Esophagus (tissue), 2 donors: ENCODE data around the gene PHF23. TPM values are rescaled to one million over a fixed set of nuclear protein-coding genes. Genes with fewer than 3 reads are reported as not detected.

Experiments
- H3K27ac ChIP-seq, 2 donors: one replicate each; pipeline ENCODE4 v1.5.1; 2013; ENCODE audit warnings: low read depth in 2 of 2, mild to moderate bottlenecking in 2 of 2, inconsistent platforms in 1 of 2, low read length in 1 of 2, moderate library complexity in 1 of 2
- H3K27me3 ChIP-seq, 2 donors: one replicate each; pipeline ENCODE4 v1.6.1; 2013; ENCODE audit warnings: low read length in 2 of 2, control low read depth in 1 of 2, mild to moderate bottlenecking in 1 of 2; ENCODE audit not compliant: insufficient read depth in 2 of 2, control insufficient read depth in 1 of 2
- H3K36me3 ChIP-seq, 2 donors: one replicate each; pipeline ENCODE4 v1.6.1; 2013; ENCODE audit warnings: low read length in 1 of 2; ENCODE audit not compliant: control insufficient read depth in 2 of 2, insufficient read depth in 2 of 2
- H3K4me1 ChIP-seq, 2 donors: one replicate each; pipeline ENCODE4 v1.6.1; 2013; ENCODE audit warnings: low read length in 1 of 2; ENCODE audit not compliant: control insufficient read depth in 2 of 2, insufficient read depth in 2 of 2
- H3K4me3 ChIP-seq, 2 donors: one replicate each; pipeline ENCODE4 v1.5.1; 2013; ENCODE audit warnings: low read length in 2 of 2, mild to moderate bottlenecking in 2 of 2, low read depth in 1 of 2, moderate library complexity in 1 of 2
- H3K9me3 ChIP-seq, 2 donors: one replicate each; pipeline ENCODE4 v1.6.1; 2013; ENCODE audit warnings: mild to moderate bottlenecking in 2 of 2, low read depth in 1 of 2, low read length in 1 of 2, moderate library complexity in 1 of 2; ENCODE audit not compliant: control insufficient read depth in 2 of 2, insufficient read depth in 1 of 2
- WGBS, 2 donors: extraction: QIAGEN DNeasy Blood & Tissue Kit; methylation state at CpG; one replicate each; pipeline ENCODE4 v1.1.7; 2013; 5-methylcytosine and 5-hydroxymethylcytosine counted together
- polyA plus RNA-seq, 2 donors: library from polyadenylated mRNA; stranded (reverse); fragments of 200-250 nt; gene quantifications; one replicate each; pipeline ENCODE4 v1.2.3, GENCODE V29; 2013
- donor health status: healthy with polysubstance abuse.
- donor health status: Bipolar disorder and iron deficiency.

PHF23 gene
- polyA plus RNA-seq, 2 donors = 22.4 to 29.6 TPM

DNA sequence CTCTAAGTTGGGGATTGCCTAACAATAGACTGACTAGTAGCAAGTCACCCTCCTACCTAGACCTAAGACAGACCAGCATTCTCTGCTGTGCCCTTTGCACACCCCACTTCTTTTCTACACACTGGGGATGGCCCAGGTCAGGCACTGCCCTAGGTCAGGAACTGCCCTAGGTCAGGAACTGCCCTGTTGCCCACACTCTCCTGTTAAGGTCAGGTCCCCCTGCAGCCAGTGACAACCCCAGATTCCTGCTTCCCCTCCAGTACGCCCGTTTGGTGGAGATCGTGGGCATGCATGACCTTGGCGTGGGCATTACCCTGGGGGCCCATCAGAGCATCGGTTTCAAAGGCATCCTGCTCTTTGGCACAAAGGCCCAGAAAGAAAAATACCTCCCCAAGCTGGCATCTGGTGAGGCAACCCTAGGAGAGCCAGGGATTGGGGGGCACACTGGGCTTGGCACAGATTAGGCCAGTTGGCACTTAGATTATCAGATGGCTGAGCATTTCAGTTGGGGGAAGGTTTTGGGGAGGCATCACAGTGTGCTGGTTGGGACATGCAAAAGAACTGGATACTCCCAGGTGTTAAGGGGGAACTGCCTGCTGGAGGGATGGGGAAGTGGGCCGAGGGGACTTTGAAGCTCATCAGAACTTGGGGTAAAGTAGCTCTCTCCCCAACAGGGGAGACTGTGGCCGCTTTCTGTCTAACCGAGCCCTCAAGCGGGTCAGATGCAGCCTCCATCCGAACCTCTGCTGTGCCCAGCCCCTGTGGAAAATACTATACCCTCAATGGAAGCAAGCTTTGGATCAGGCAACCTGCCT lies 17.8 kb downstream of the PHF23 start:
- no peaks in the 10 kb centered on the region for H3K27me3 ChIP-seq
- WGBS, 2 donors = 58 to 67% methylated on average over 10 of the region's 10 CpGs
- peaks cover 7 to 13% of the 10 kb centered on the region in 2 donors for H3K4me1 ChIP-seq
- peak overlapping the region; percentile 98 to 100 for H3K27ac ChIP-seq
- peak overlapping the region in 1 of 2 donors; percentile 80 for H3K4me3 ChIP-seq
- H3K36me3 ChIP-seq = peaks cover 23 to 44% of the 10 kb centered on the region in 2 donors
- H3K9me3 ChIP-seq = no peaks in the 10 kb centered on the region

DNA sequence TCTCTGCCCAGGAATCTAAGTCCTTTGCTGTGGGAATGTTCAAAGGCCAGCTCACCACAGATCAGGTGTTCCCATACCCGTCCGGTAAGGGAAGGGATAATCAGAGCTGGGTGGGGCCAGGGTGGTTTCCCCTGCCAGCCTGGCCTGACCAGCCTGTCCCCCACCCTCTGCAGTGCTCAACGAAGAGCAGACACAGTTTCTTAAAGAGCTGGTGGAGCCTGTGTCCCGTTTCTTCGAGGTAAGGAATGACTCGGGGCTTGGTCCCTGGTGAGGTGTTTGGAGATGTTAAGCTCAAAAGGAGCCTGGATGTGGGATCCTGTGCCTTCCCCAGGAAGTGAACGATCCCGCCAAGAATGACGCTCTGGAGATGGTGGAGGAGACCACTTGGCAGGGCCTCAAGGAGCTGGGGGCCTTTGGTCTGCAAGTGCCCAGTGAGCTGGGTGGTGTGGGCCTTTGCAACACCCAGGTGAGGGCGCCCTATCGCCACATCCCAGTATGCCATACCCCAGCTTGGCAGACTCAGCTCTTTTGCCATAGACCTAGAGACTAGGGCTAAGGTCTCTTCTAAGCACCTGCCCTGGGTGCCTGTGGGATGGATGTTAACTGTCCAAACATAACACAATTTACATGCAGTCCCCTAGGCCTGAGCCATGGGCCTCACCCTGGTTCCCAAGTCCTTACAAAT lies 18.5 kb downstream of the PHF23 start:
- 14 to 20% methylated on average over 11 of the region's 11 CpGs for WGBS, 2 donors
- Histone ChIP-seq H3K4me3 (peak overlapping the region; percentile 80 to 91), H3K27ac (peak overlapping the region; percentile 98 to 100), H3K27me3 (no peaks in the 10 kb centered on the region), H3K4me1 (peaks cover 7 to 13% of the 10 kb centered on the region in 2 donors), H3K9me3 (no peaks in the 10 kb centered on the region), H3K36me3 (peaks cover 20 to 38% of the 10 kb centered on the region in 2 donors)

DNA sequence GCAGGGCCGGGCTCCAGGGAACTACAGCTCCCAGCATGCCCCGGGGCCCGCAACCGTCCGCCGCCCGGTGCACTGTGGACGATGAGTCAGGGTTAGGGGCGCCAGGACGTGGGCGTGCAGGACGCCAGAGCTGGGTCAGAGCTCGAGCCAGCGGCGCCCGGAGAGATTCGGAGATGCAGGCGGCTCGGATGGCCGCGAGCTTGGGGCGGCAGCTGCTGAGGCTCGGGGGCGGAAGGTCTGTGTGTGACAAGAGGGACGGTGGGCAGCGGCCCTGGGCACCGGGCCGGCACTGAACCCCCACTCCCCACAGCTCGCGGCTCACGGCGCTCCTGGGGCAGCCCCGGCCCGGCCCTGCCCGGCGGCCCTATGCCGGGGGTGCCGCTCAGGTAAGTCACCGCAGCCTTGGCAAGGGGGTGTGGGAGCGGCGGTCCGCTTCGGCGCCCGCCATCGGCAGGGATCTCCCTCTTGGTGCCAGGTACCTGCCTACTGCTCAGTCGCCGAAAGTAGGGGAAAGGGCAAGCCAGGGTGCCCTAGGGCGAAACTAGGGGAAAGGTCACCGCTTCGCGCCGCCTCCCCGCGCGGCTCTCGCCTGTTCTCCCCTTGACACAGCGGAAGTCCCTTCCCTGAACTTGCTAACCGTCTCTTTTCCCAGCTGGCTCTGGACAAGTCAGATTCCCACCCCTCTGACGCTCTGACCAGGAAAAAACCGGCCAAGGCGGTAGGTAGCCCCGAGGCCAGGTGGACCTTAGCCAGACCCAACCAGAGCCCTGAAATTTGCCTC lies 19.3 kb downstream of the PHF23 start, which contains the start of the genes ACADVL and DLG4:
Gene ACADVL, plus strand, starts transcription at position 127 of the 781 bp plus-strand sequence. Its CDS starts 47 bp downstream, at position 174.
Gene DLG4, minus strand, starts transcription at position 25 of the 781 bp plus-strand sequence.
- Histone ChIP-seq H3K27ac (peak within 1 kb of the TSS; percentile 98 to 100), H3K9me3 (no peaks in the 10 kb centered on the region), H3K4me1 (peaks cover 7 to 15% of the 10 kb centered on the region in 2 donors), H3K4me3 (peak within 1 kb of the TSS; percentile 80 to 91), H3K27me3 (no peaks in the 10 kb centered on the region), H3K36me3 (peaks cover 17 to 35% of the 10 kb centered on the region in 2 donors)
- WGBS, 2 donors = 0% methylated on average over 62 to 63 of the region's 63 CpGs

DNA sequence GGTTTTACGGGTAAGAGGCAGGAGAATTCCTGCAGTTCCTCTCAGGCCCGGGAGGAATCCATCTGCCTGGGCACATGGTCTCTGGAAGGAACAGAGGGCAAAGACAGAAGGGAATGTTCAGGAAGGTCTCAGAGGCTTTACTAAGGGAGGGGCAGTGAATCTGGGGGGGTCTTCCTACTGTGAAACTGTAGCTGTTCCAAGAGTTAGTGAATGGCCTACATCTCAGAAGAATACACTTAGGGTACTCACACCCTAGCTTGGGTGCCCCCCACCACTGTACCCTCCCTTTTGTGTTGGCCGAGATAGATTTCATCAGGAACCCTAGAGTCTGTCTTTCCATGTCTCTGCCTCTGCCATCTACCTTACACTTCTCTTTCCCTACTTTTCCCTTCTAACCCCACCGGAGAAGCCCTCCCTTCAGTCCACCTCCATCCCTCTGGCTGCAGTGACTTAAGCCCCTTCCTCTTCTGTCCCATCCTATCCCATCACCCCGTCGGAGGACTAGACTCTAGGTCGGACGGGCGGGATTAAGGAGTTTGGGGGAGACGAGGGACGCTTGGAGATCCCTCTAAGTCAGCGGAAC lies 19.9 kb downstream of the PHF23 start:
- H3K4me1 ChIP-seq = peaks cover 7 to 15% of the 10 kb centered on the region in 2 donors
- H3K36me3 ChIP-seq = peaks cover 17 to 29% of the 10 kb centered on the region in 2 donors
- peak overlapping the region; percentile 98 to 100 for H3K27ac ChIP-seq
- no peaks in the 10 kb centered on the region for H3K9me3 ChIP-seq
- peak overlapping the region; percentile 80 to 91 for H3K4me3 ChIP-seq
- WGBS, 2 donors = 14 to 16% methylated on average over 12 of the region's 12 CpGs
- H3K27me3 ChIP-seq = no peaks in the 10 kb centered on the region

DNA sequence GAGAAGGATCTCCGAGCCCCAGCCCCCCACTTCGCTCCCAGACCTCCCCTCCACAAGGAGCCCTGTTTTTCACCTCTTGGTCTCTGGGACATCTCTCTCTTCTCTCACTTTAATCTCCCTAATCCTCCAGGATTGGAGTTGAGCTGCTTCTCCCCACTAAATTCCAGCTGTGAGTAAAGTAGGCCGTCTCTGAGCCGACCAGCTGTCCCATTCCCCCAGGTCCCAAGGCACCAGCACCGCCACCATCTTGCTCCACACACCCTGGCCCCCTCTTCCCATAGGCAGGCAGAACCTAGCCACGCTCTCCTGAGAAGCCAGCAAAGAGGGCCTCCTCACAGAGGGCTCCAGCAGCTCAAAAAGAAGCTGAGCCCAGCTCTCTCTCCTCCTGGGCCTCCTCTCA lies 20.5 kb downstream of the PHF23 start:
- peaks cover 11 to 25% of the 10 kb centered on the region in 2 donors for H3K36me3 ChIP-seq
- no peaks in the 10 kb centered on the region for H3K9me3 ChIP-seq
- H3K27ac ChIP-seq = peak overlapping the region in 1 of 2 donors; percentile 100
- H3K4me1 ChIP-seq = peaks cover 7 to 15% of the 10 kb centered on the region in 2 donors
- H3K27me3 ChIP-seq = no peaks in the 10 kb centered on the region
- no peak overlapping the region for H3K4me3 ChIP-seq
- 65 to 81% methylated on average over 6 of the region's 6 CpGs for WGBS, 2 donors

DNA sequence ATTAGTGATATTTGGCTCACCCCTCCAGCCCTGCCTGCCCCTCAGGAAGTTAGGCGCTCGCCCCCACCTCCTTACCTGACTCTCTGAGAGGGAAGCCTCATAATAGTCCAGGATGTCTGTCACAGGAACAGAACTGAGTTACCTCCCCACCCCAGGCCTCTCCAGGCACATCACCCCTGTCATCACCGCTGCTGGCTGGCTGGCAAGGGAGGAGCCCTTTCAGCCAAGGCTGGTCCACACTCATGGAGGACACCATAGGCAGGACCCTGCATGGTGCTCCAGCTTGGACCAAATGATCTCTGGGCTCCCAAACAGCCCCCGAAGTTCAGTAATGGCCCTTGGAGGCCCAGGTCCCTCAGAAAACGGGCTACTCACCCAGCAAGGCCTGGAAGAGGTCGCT lies 21.1 kb downstream of the PHF23 start:
- Histone ChIP-seq H3K27ac (peak overlapping the region; percentile 35 to 50), H3K4me1 (peaks cover 7 to 15% of the 10 kb centered on the region in 2 donors), H3K9me3 (no peaks in the 10 kb centered on the region), H3K4me3 (no peak overlapping the region), H3K27me3 (no peaks in the 10 kb centered on the region), H3K36me3 (peaks cover 5 to 19% of the 10 kb centered on the region in 2 donors)
- 52 to 65% methylated on average over 6 of the region's 6 CpGs for WGBS, 2 donors

DNA sequence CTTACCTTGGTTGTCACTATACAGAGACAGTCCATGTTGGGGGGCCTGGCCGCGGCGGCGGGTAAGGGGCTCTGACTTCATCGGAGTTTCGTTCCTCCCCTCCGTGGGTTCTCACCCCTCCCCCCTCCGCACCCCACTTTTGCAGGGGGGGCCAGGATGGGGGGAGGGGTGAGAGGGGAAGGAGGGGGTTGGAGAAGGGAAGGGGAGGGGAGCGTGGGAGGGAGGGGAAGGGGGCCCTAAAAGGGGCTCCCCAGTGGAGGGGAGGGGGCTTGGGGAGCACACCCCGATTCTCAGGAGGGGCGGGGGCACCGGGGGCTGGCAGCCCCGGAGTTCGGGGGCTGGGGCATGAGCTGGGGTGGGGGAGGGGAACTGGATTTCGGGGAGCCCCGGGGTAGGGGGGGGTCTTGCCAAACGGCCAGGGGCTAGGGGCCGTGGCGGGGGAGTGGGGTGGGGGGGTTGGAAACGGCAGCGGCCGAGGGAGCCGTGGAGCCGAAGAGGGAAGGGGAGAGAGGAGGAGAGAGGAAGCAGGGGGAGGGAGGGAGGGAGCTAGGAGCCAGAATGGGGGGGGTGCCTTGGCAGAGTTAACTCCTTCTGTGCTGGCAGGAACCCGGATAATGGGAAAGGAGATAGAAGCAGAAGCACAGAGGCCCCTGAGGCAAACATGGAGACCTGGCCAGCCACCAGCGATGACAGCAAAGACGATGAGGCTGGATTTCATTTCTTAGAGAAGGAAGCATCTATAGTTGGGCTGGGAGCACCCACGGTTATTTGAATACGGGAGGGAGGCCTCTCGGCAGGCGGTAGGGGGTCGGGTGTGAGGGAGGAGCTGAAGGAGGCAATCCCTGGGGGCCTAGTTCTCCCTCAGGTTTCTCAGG lies 21.9 kb downstream of the PHF23 start:
- Histone ChIP-seq H3K9me3 (no peaks in the 10 kb centered on the region), H3K36me3 (peaks cover 0 to 11% of the 10 kb centered on the region in 2 donors), H3K27me3 (no peaks in the 10 kb centered on the region), H3K4me3 (peak overlapping the region; percentile 6 to 49), H3K27ac (peak overlapping the region; percentile 35 to 50), H3K4me1 (peaks cover 7 to 15% of the 10 kb centered on the region in 2 donors)
- 3 to 5% methylated on average over 29 to 32 of the region's 32 CpGs for WGBS, 2 donors

DNA sequence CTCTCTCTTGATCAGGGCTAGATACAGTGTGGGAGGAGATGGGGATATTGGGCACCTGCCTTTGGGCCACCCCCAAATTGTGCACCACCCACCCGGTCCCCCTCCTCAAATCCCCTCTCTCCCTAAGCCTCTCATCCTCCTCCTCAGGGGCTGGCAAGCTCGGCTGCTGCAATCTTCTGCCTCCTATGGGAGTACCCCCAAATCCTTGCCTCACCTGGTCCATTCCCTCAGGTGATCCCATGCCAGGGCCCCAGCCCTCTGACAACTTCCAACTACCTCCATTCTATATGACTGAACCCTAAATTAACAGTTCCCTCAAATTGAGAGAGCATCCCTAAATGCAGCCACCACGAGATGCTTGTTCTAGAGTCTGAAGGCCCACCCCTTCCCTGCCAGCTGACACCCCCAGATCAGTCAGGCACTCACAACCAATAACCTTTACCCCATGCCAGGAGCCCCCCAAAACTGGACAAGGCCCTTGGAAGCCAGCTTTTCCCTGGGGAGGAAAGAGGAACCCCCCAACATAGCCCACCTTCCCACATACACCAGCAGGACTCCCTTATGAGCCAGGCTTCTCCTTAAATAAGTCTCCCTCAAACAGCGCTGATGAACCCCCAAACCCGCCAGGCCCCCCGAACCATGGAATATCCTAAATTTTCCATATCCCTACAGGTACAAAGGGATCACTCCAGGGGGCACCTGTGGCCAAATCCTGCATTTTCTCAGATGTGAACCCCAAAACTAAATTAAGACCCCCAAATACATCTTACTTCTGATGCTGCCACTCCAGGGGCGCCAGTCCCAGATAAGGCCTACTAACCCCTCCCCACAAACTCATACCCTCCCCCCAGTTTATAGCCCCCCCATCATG lies 22.8 kb downstream of the PHF23 start:
- peaks cover 0 to 3% of the 10 kb centered on the region in 2 donors for H3K36me3 ChIP-seq
- peak overlapping the region; percentile 27 to 35 for H3K27ac ChIP-seq
- H3K4me3 ChIP-seq = peak overlapping the region; percentile 6 to 49
- no peaks in the 10 kb centered on the region for H3K9me3 ChIP-seq
- peaks cover 2 to 14% of the 10 kb centered on the region in 2 donors for H3K4me1 ChIP-seq
- no peaks in the 10 kb centered on the region for H3K27me3 ChIP-seq
- WGBS, 2 donors = 22 to 27% methylated on average over 7 of the region's 7 CpGs
